A549 (cell line): ENCODE data around the gene MIPOL1. TPM values are rescaled to one million over a fixed set of nuclear protein-coding genes. Genes with fewer than 3 reads are reported as not detected.

Experiments used
- ATAC-seq, 2 experiments: fragments of 200-7000 bp in 1 of 2; fragments of >200 bp in 1 of 2; cut with Nextera tagmentation in 1 of 2; cut with Tn5 transposase in 1 of 2; 3 replicates each; pipeline versions ENCODE4 v1.8.0 to v1.9.1; 2018 to 2020; ENCODE audit warnings: mild to moderate bottlenecking in 1 of 2, moderate library complexity in 1 of 2
- CTCF ChIA-PET: fragments of 300-600 bp; sonication (Branson Sonifier 250); formaldehyde crosslinking; extraction: SDS; loops from one replicate; lab custom pipeline; 2021; ENCODE audit warnings: antibody characterized with exemption, inconsistent platforms; lab: Yijun Ruan, JAX
- POLR2A ChIA-PET: fragments of 350-600 bp; formaldehyde crosslinking; extraction: SDS; loops from one replicate; lab custom pipeline; 2021; ENCODE audit warnings: antibody characterized with exemption, inconsistent platforms; lab: Yijun Ruan, JAX
- DNase-seq, 2 experiments: peaks; one replicate each; pipeline versions ENCODE4 v3.0.0 to v3.0.0-alpha.2; 2011 to 2016; ENCODE audit warnings: low read depth in 1 of 2, low spot score in 1 of 2
- FAIRE-seq: peaks from 2 replicates; lab custom pipeline; 2011; peaks lifted over from hg19 to GRCh38; lab: Jason Lieb, UNC
- H3K27ac ChIP-seq, 2 experiments: fragments of >200 bp; sonication (Bioruptor Twin); formaldehyde crosslinking; 3 replicates each; pipeline ENCODE4 v1.5.1; 2016 to 2017
- H3K4me1 ChIP-seq: fragments of >200 bp; sonication (Bioruptor Twin); formaldehyde crosslinking; 3 replicates; pipeline ENCODE4 v1.6.1; 2016
- H3K4me2 ChIP-seq: fragments of >200 bp; sonication (Bioruptor Twin); formaldehyde crosslinking; 3 replicates; pipeline ENCODE4 v1.6.1; 2016
- H3K4me3 ChIP-seq: fragments of >200 bp; sonication (Bioruptor Twin); formaldehyde crosslinking; 3 replicates; pipeline ENCODE4 v1.5.1; 2016
- H3K9me3 ChIP-seq: fragments of >200 bp; sonication (Bioruptor Twin); formaldehyde crosslinking; 3 replicates; pipeline ENCODE4 v1.6.1; 2016
- BHLHE40 ChIP-seq: IDR thresholded peaks from 2 replicates; pipeline ENCODE4 v1.6.1; 2012; ENCODE audit warnings: low read depth, low read length, inconsistent platforms
- CBX2 ChIP-seq: fragments of 200-600 bp; sonication (generic); IDR thresholded peaks from 2 replicates; pipeline ENCODE4 v1.6.1; 2016; ENCODE audit warnings: low read depth, mild to moderate bottlenecking, borderline replicate concordance
- CHD2 ChIP-seq: fragments of 150-350 bp; IDR thresholded peaks from 2 replicates; pipeline ENCODE4 v1.6.1; 2014; ENCODE audit warnings: low read length; ENCODE audit not compliant: partially characterized antibody
- CHD4 ChIP-seq: fragments of 200-600 bp; sonication (generic); IDR thresholded peaks from 2 replicates; pipeline ENCODE4 v1.6.1; 2016; ENCODE audit warnings: antibody characterized with exemption, mild to moderate bottlenecking, borderline replicate concordance
- EHF ChIP-seq: fragments of 250-450 bp; sonication (Bioruptor Pico); IDR thresholded peaks from 2 replicates; pipeline ENCODE4 v1.5.0; 2020; ENCODE audit warnings: mild to moderate bottlenecking
- ESRRA ChIP-seq: fragments of 150-350 bp; IDR thresholded peaks from 2 replicates; pipeline ENCODE4 v1.6.1; 2014; ENCODE audit warnings: mild to moderate bottlenecking, low read length, borderline replicate concordance
- FOSB ChIP-seq: fragments of 250-450 bp; sonication (Bioruptor Pico); IDR thresholded peaks from 2 replicates; pipeline ENCODE4 v1.5.0; 2020; ENCODE audit warnings: mild to moderate bottlenecking, moderate library complexity
- HEYL ChIP-seq: fragments of 250-450 bp; sonication (Bioruptor Pico); IDR thresholded peaks from 2 replicates; pipeline ENCODE4 v1.8.0; 2021; ENCODE audit warnings: mild to moderate bottlenecking, moderate library complexity
- HOXA7 ChIP-seq: fragments of 250-450 bp; sonication (Bioruptor Pico); IDR thresholded peaks from 2 replicates; pipeline ENCODE4 v1.5.0; 2020; ENCODE audit warnings: mild to moderate bottlenecking, moderate library complexity
- JUN ChIP-seq, 2 experiments: fragments of >200 bp; sonication (Bioruptor Twin); formaldehyde crosslinking; IDR thresholded peaks; 2 replicates in 1 of 2; 3 replicates in 1 of 2; pipeline ENCODE4 v1.6.1; 2016 to 2017
- JUNB ChIP-seq: fragments of >200 bp; sonication (Bioruptor Twin); formaldehyde crosslinking; IDR thresholded peaks from 2 replicates; pipeline ENCODE4 v1.6.1; 2016
- KDM1A ChIP-seq: fragments of 200-600 bp; sonication (generic); IDR thresholded peaks from 2 replicates; pipeline ENCODE4 v1.6.1; 2016; ENCODE audit warnings: low read depth, mild to moderate bottlenecking
- MAFK ChIP-seq: fragments of 450-650 bp; IDR thresholded peaks from 2 replicates; pipeline ENCODE4 v1.6.1; 2014; ENCODE audit not compliant: partially characterized antibody
- MAX ChIP-seq: IDR thresholded peaks from 2 replicates; pipeline ENCODE4 v1.6.1; 2012
- MAZ ChIP-seq: fragments of 150-350 bp; IDR thresholded peaks from 2 replicates; pipeline ENCODE4 v1.6.1; 2014; ENCODE audit warnings: antibody characterized with exemption, low read depth, low read length, borderline replicate concordance
- MYC ChIP-seq: IDR thresholded peaks from 2 replicates; pipeline ENCODE4 v1.6.1; 2012; ENCODE audit warnings: mild to moderate bottlenecking, inconsistent platforms, low read length, improper control_type of control experiment, borderline replicate concordance
- NPAS2 ChIP-seq: fragments of 250-450 bp; sonication (Bioruptor Pico); IDR thresholded peaks from 2 replicates; pipeline ENCODE4 v1.8.0; 2022; ENCODE audit warnings: mild to moderate bottlenecking, moderate library complexity, borderline replicate concordance
- PBX3 ChIP-seq: IDR thresholded peaks from 2 replicates; pipeline ENCODE4 v1.6.1; 2012
- POLR2AphosphoS2 ChIP-seq: conservative IDR thresholded peaks from 2 replicates; pipeline ENCODE4 v1.6.1; 2012; ENCODE audit warnings: low read length, improper control_type of control experiment, inconsistent platforms
- RARB ChIP-seq: fragments of 250-450 bp; sonication (Bioruptor Pico); IDR thresholded peaks from 2 replicates; pipeline ENCODE4 v1.8.0; 2021; ENCODE audit warnings: mild to moderate bottlenecking, moderate library complexity
- RCOR1 ChIP-seq: fragments of 150-350 bp; IDR thresholded peaks from 2 replicates; pipeline ENCODE4 v1.6.1; 2014; ENCODE audit warnings: antibody characterized with exemption, low read length, low read depth
- REST ChIP-seq: fragments of 200-600 bp; sonication (generic); IDR thresholded peaks from 2 replicates; pipeline ENCODE4 v1.6.1; 2016; ENCODE audit warnings: antibody characterized with exemption, mild to moderate bottlenecking, moderate library complexity
- RFX5 ChIP-seq: fragments of 450-650 bp; IDR thresholded peaks from 2 replicates; pipeline ENCODE4 v1.7.1; 2014; ENCODE audit warnings: antibody characterized with exemption, mild to moderate bottlenecking, moderate library complexity
- SMC3 ChIP-seq: fragments of >200 bp; sonication (Bioruptor Twin); formaldehyde crosslinking; IDR thresholded peaks from 3 replicates; pipeline ENCODE4 v1.6.1; 2018; ENCODE audit warnings: inconsistent platforms
- TFCP2L1 ChIP-seq: fragments of 250-450 bp; sonication (Bioruptor Pico); IDR thresholded peaks from 2 replicates; pipeline ENCODE4 v1.5.0; 2021; ENCODE audit warnings: mild to moderate bottlenecking
- TP53 ChIP-seq: fragments of 250-450 bp; sonication (Bioruptor Pico); IDR thresholded peaks from 2 replicates; pipeline ENCODE4 v1.5.0; 2021; ENCODE audit warnings: mild to moderate bottlenecking, moderate library complexity
- ZC3H11A ChIP-seq: fragments of 450-650 bp; IDR thresholded peaks from 2 replicates; pipeline ENCODE4 v1.6.1; 2014; ENCODE audit warnings: antibody characterized with exemption, mild to moderate bottlenecking
- ZFP36 ChIP-seq: fragments of 450-650 bp; IDR thresholded peaks from 2 replicates; pipeline ENCODE4 v1.6.1; 2014; ENCODE audit warnings: borderline replicate concordance; ENCODE audit not compliant: partially characterized antibody
- ZNF302 ChIP-seq: fragments of 250-450 bp; sonication (Bioruptor Pico); IDR thresholded peaks from 2 replicates; pipeline ENCODE4 v1.9.0; 2021; ENCODE audit warnings: inconsistent platforms, mild to moderate bottlenecking, moderate library complexity
- WGBS: methylation state at CpG from one replicate; pipeline ENCODE4 v1.1.6; 2017; ENCODE audit errors: missing lambda C conversion rate; 5-methylcytosine and 5-hydroxymethylcytosine counted together
- polyA plus RNA-seq, 4 experiments: library from polyadenylated mRNA; depleted of rRNA in 3 of 4; stranded (reverse); fragments of >200 nt; fragmentation: RNase III in 1 of 4; extraction: RNeasy Plus Mini Kit Qiagen cat#74134 plus additional on column Dnase treatment in 1 of 4; gene quantifications; 2 replicates in 3 of 4; 3 replicates in 1 of 4; pipeline ENCODE4 v1.2.3, GENCODE V29; 2011 to 2017

Gene MIPOL1
- polyA plus RNA-seq, 2 of the 4 experiments (the other 2 are of a cell fraction), result 5.2 to 13.4 TPM

- Histone ChIP-seq H3K4me1 (peaks cover 27% of the 10 kb centered on the region), H3K27ac (no peak overlapping the region; a peak in 1 of 6 replicates), H3K4me2 (no peak overlapping the region), H3K9me3 (no peaks in the 10 kb centered on the region)
- no peak for ATAC-seq
- no peak for DNase-seq
- 98% methylated on average over 22 of the region's 23 CpGs for WGBS
- TF ChIP-seq CHD2 (no peak), BHLHE40 (no peak), MYC (no peak), JUN (IDR thresholded peaks at IDR 0.05) (no peak), TP53 (CRISPR knock-in tag) (no peak), JUNB (no peak), PBX3 (no peak), REST (no peak), RARB (no peak), NPAS2 (no peak), MAZ (no peak), CHD4 (no peak), FOSB (no peak), MAX (no peak)
- TF ChIP-seq, all 56 proteins: peak for 0
- no peak overlapping the region for H3K4me3 ChIP-seq
- POLR2A ChIA-PET, result no interaction called here
- FAIRE-seq, result no peak
- CTCF ChIA-PET, result interaction anchor here (0.6 to 1.6 kb wide), 5 partner anchors 8 to 880 kb away, joined by 3 to 4 read pairs (median 3); partner anchors contain the start of gene FOXA1
Observed at GRCh38 chr14:37585101-37585511, 387.4 kb downstream of the MIPOL1 start.

- 48% methylated on average over 10 of the region's 10 CpGs for WGBS
- Histone ChIP-seq H3K4me1 (peaks cover 27% of the 10 kb centered on the region), H3K4me3 (no peak overlapping the region), H3K4me2 (peak overlapping the region; percentile 95), H3K27ac (peak overlapping the region; percentile 55 to 58), H3K9me3 (no peaks in the 10 kb centered on the region)
- DNase-seq (no peak), FAIRE-seq (peak; percentile 36), ATAC-seq (no peak)
- ChIA-PET CTCF (no interaction called here), POLR2A (no interaction called here)
- TF ChIP-seq HOXA7 (CRISPR knock-in tag) (no peak), MAX (peak; percentile 62)
- TF ChIP-seq, all 56 proteins: peak for 1
Observed at GRCh38 chr14:37585971-37586796, 388.4 kb downstream of the MIPOL1 start.

GRCh38 chr14:37586797-37587130 lies 389.0 kb downstream of the MIPOL1 start:
- H3K27ac ChIP-seq, result no peak overlapping the region; a peak in 1 of 6 replicates
- CTCF ChIA-PET, result no interaction called here
- peak overlapping the region; percentile 95 for H3K4me2 ChIP-seq
- POLR2A ChIA-PET, result no interaction called here
- 24% methylated on average over 1 of the region's 1 CpG for WGBS
- H3K4me1 ChIP-seq, result peaks cover 27% of the 10 kb centered on the region
- no peak for TF ChIP-seq RCOR1
- TF ChIP-seq KDM1A, result no peak
- TF ChIP-seq HEYL, result no peak
- TF ChIP-seq RFX5, result no peak
- no peak for TF ChIP-seq CHD2
- TF ChIP-seq CBX2, result no peak
- TF ChIP-seq TFCP2L1 (CRISPR knock-in tag), result no peak
- TF ChIP-seq MAFK, result no peak
- no peak for TF ChIP-seq ESRRA
- TF ChIP-seq MYC, result no peak
- TF ChIP-seq MAZ, result no peak
- no peak for TF ChIP-seq JUNB
- TF ChIP-seq EHF (CRISPR knock-in tag), result no peak
- TF ChIP-seq ZC3H11A, result no peak
- no peak for TF ChIP-seq POLR2AphosphoS2
- TF ChIP-seq ZFP36, result no peak
- TF ChIP-seq SMC3, result no peak
- no peak for TF ChIP-seq ZNF302 (CRISPR knock-in tag)
- DNase-seq (no peak), ATAC-seq (no peak), FAIRE-seq (no peak)
- no peaks in the 10 kb centered on the region for H3K9me3 ChIP-seq
- H3K4me3 ChIP-seq, result no peak overlapping the region
